GDM1 (cell line): Measurements from ENCODE around the gene SIGLEC8.

Experiments used
- DNase-seq: peaks from one replicate; lab custom pipeline; 2025; lab: John Stamatoyannopoulos, UW

Gene SIGLEC8

DNA sequence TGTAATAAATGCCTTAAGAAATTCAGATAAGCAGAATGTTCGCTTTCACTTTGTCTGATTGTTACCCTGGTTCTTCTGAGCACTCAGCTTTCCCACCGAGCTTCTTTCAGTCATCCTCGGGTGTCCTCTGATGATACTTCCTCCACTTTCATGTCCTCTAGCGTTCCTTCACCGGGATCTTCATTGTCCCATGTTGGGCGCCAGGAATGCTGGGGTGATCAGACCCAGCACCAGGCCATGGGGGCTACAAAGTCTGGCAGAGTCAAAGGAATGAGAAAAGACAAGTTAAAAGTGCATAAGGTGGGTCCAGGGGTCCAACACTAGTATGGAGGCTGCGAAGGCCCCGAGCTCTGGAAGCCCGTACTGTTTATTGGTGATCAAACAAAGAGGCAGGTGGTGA is 56.1 kb downstream of the SIGLEC8 start:
- no peak for DNase-seq
